D721Med (cell line): ENCODE data around the gene DNAH17.

Experiments used
- DNase-seq: peaks from one replicate; pipeline ENCODE4 v3.0.0; 2011; ENCODE audit warnings: low spot score; ENCODE audit not compliant: insufficient read length
- FAIRE-seq: peaks from 2 replicates; lab custom pipeline; 2011; peaks lifted over from hg19 to GRCh38; lab: Jason Lieb, UNC
- TF ChIP-seq, protein P1 (sequence below): IDR thresholded peaks from 2 replicates; pipeline ENCODE4 v1.5.1; 2012; ENCODE audit warnings: mild to moderate bottlenecking, control low read depth; ENCODE audit not compliant: insufficient read depth; ENCODE audit errors: missing control alignments

Gene DNAH17

DNA sequence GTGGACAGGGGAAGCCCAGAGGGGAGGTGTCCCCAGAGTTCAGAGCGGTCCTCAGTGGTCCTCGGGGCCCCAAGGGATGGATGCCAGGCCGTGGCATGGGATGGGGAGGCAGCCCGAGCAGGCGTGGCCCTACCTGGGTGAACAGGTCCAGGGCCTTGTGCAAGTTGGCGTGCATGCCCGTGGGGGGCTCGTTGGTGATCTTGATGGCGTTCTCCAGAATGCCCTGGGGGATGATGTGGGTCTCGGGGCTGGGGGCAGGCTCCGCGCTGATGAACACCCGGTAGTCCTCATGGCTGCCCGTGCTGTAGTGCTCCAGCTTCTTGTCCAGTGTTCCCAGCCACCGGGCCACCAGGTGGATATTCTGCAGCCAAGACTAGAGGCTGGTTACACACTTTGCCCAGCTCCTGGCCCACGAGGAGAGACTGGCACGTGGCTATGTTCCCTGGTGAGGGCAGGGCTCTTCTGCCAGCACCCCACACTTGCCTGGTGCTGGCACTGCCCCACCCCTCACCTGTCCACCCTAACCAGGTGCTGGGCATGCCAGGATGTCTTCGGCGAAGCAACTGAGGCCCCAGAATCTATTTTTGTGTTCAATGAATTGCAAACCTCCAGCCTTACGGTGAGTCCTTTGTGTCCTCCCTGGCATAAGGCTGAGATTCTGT lies 139.6 kb downstream of the DNAH17 start:
- no peak for FAIRE-seq
- DNase-seq: no peak
- TF ChIP-seq, protein P1, sequence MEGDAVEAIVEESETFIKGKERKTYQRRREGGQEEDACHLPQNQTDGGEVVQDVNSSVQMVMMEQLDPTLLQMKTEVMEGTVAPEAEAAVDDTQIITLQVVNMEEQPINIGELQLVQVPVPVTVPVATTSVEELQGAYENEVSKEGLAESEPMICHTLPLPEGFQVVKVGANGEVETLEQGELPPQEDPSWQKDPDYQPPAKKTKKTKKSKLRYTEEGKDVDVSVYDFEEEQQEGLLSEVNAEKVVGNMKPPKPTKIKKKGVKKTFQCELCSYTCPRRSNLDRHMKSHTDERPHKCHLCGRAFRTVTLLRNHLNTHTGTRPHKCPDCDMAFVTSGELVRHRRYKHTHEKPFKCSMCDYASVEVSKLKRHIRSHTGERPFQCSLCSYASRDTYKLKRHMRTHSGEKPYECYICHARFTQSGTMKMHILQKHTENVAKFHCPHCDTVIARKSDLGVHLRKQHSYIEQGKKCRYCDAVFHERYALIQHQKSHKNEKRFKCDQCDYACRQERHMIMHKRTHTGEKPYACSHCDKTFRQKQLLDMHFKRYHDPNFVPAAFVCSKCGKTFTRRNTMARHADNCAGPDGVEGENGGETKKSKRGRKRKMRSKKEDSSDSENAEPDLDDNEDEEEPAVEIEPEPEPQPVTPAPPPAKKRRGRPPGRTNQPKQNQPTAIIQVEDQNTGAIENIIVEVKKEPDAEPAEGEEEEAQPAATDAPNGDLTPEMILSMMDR: no peak

DNA sequence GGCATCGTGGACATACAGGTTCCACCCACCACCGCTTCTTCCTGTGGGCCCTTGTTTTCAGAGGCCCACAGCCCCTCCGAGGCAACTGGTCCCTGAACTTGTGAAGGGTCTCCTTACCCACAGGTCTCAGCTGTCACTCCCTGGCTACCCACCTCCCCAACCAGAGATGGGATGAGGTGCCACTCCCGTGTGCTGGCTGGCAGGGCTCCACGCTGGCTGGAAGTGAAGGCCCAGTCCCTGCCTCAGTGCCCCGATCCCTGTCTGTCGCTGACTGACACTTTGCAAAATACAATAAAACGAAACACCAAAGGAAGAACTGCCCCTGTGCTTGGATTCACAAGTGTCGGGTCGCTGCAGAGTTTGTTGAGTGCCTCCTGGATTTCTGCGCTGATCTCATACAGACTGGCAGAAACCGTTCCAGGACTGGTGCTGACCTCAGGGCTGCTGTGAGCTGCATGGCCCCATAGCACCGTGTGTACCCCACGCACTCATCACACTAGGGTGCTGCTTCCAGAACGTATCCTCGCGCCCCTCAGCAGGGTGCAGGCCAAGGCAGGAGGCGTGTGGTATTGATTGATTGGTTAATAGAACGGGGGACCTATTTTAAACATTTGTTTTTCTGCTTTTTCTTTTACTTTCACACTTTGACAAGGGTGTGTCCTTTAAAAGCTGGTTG lies 141.7 kb downstream of the DNAH17 start:
- TF ChIP-seq, protein P1: no peak
- FAIRE-seq (no peak), DNase-seq (no peak)

DNA sequence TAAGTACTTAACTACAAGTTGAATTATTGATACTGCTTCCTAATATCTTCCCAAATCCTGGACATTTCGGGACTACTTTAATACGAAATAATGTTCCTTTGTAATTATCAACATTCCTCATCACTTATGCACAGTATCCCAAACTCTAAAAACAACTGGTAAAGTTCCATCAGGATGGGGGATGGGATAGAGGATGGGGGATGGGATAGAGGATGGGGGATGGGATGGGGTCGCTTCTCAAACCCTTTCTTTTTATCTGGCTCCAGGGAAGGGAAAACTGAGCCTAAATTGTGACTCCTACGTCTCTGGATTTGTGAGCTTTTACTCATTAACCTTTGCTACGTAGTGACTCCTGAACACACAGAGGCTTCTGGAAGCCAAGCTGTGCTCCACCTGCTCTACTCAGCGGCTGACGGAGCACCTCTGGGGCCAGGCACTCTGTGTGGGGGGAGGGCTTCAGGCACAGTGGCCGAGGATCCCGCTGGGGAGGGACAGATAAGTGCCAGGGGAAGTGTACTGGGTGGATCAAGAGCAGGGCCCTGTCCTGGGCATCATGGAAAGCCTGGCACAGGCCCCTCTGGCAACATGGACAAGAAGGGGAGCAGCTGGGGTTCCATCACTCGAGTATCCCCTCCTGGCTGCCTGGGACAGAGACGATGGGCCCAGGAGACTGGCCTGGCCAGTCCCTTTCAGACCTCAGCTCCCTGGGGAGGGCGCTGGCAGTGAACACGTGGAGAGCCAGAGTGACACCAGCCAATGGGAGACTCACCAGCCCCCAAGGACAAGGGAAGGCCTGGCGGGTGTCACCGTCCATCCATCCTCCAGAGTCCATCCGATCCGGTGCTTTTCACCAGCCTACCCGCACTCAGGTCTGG lies 142.5 kb downstream of the DNAH17 start:
- DNase-seq: no peak
- TF ChIP-seq, protein P1: no peak
- FAIRE-seq: no peak

DNA sequence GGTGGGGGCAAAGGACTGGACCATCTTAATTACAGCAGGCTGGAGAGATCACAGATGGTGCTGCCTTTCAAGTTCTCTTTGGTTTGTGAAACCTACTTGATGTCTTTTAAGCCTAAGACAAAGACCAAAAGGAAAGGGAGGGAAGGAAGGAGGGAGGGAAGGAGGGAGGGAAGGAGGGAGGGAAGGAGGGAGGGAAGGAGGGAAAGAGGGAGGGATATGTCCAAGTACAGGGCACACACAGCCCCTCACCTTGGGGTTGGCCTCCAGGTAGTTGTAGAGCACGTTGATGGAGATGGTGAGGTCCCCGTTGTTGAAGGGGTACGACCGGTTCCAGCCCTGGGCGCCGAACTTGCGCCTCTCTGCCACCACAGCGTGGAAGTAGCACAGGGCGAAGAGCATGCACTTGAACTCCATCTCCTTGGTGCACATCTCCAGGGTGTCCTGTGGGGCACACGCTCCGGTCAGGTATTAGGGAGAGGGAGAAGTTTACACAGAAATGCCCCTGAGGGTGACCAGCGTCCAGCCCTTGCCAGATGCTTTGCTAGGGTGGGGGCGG lies 143.3 kb downstream of the DNAH17 start:
- no peak for FAIRE-seq
- TF ChIP-seq, protein P1: no peak

DNA sequence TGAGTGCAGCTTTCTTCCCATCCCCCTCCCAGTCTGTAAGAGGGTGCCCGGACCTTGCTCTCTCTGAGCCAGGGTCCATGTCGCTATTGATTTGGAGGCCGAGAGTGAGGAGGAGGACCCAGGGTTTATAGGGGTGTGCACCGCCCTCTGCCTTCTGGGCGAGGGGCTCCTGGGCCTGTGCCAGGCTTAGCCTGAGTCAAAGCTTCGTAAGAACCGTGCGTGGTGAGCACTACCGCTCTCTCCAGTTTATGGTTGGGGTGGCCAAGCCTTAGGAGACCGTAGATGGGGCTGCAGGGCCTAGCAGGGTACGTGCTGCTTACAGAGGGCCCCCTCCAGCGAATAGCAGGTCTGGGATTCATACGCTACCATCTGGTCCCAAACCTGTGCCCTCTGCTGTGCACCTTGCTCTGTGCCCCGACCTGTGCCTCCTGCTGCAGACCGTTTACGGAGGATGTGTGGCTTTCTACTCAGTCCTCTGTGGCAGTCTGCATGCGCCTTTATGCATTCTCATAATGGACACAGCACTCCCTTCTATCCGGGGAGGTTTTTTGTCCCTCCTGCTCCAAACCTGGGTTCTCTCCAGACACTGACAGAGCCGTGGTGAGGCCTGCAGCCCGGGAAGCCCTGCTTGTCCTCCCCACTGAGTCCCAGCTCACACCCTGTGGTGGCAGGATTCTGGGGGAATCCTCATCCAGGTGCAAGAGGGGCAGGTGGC lies 144.0 kb downstream of the DNAH17 start:
- no peak for DNase-seq
- TF ChIP-seq, protein P1: no peak
- no peak for FAIRE-seq

More for the DNA sequence above, 143.3 kb downstream of the DNAH17 start:
- no peak for DNase-seq

DNA sequence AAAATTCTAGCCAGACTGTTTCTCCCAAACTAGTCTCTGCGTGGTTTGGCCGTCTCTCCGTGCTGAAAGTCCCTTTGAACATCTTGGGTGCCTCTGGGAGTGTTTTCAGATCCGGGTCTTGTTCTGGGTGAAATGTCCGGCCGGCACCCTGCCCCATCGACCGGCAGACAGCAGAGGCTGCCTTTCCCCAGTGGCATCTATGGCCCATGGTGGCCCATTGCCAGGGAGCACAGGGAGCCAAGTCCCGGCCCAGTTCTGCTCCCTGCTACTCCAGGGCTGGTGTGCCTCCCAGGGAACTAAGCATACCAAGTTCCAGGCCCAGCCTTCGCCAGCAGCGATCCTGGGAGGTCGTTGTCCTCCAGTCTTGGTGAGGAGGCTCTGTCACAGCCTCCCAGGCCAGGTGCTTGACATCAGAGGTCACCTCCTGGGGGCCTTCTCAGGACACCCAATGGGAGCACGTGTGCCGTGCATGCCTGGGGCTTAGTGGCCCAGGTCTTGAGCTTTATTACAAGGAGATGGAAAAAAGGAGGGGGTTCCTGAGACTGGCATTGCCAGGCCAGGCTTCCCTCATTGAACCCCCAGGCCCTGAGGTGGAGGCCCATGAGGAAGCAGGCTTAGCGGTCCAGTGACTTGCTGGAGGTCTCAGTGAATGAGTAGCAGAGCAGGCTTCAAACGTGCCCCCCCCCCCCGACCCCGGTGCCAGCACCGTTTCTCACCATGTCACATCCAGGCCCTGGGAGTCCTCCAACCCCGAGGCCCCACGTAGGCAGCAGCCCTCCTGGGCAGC lies 144.8 kb downstream of the DNAH17 start:
- DNase-seq (no peak), FAIRE-seq (no peak)
- TF ChIP-seq, protein P1: no peak
